Fibroblast of lung (primary cell): ENCODE results near the gene N4BP2L1. TPM values are rescaled to one million over a fixed set of nuclear protein-coding genes. Genes with fewer than 3 reads are reported as not detected.

ENCODE experiments used
- DNase-seq, 2 donors: peaks; one replicate each; pipeline versions ENCODE4 v3.0.0 to v3.0.0-alpha.2; 2010; ENCODE audit warnings: low read depth in 2 of 2
- H2AFZ ChIP-seq: 2 replicates; pipeline ENCODE4 v1.5.1; 2012; ENCODE audit warnings: low read length, control low read depth, inconsistent platforms
- H3K27ac ChIP-seq: 2 replicates; pipeline ENCODE4 v1.5.1; 2011; ENCODE audit warnings: low read length, control low read depth; ENCODE audit not compliant: insufficient read depth
- H3K27me3 ChIP-seq: 2 replicates; pipeline ENCODE4 v1.5.1; 2011; ENCODE audit warnings: mild to moderate bottlenecking, low read length; ENCODE audit not compliant: control insufficient read depth, insufficient read depth
- H3K36me3 ChIP-seq: 2 replicates; pipeline ENCODE4 v1.5.1; 2011; ENCODE audit warnings: low read length; ENCODE audit not compliant: control insufficient read depth, insufficient read depth
- H3K4me1 ChIP-seq: 2 replicates; pipeline ENCODE4 v1.5.1; 2011; ENCODE audit warnings: low read length; ENCODE audit not compliant: control insufficient read depth, insufficient read depth; ENCODE audit errors: extremely low read depth
- H3K4me2 ChIP-seq: 2 replicates; pipeline ENCODE4 v1.5.1; 2011; ENCODE audit warnings: low read length, control low read depth; ENCODE audit not compliant: insufficient read depth; ENCODE audit errors: extremely low read depth
- H3K4me3 ChIP-seq, 4 experiments: fragments of 200-600 bp in 1 of 4; sonication (generic) in 1 of 4; replicated peaks in 1 of 4; 2 replicates each; pipeline ENCODE4 v1.5.1; 2011 to 2016; ENCODE audit warnings: low read length in 4 of 4, low read depth in 3 of 4, mild to moderate bottlenecking in 3 of 4, control low read depth in 2 of 4, inconsistent platforms in 1 of 4, mixed read lengths in 1 of 4; ENCODE audit not compliant: insufficient read depth in 1 of 4; ENCODE audit errors: control extremely low read depth in 1 of 4
- H3K79me2 ChIP-seq: 2 replicates; pipeline ENCODE4 v1.5.1; 2012; ENCODE audit warnings: mild to moderate bottlenecking, low read length, inconsistent platforms; ENCODE audit not compliant: control insufficient read depth, insufficient read depth
- H3K9ac ChIP-seq: 2 replicates; pipeline ENCODE4 v1.5.1; 2011; ENCODE audit warnings: mild to moderate bottlenecking, low read length, control low read depth; ENCODE audit not compliant: insufficient read depth
- H3K9me3 ChIP-seq: 2 replicates; pipeline ENCODE4 v1.5.1; 2012; ENCODE audit warnings: low read depth, low read length; ENCODE audit not compliant: control insufficient read depth, insufficient read depth
- H4K20me1 ChIP-seq: 2 replicates; pipeline ENCODE4 v1.5.1; 2011; ENCODE audit warnings: low read length; ENCODE audit not compliant: control insufficient read depth, insufficient read depth; ENCODE audit errors: extremely low read depth
- CTCF ChIP-seq, 2 donors: IDR thresholded peaks in 1 of 2; conservative IDR thresholded peaks in 1 of 2; 1 replicate in 1 of 2; 2 replicates in 1 of 2; pipeline ENCODE4 v1.5.1; 2011 to 2012; ENCODE audit warnings: low read length in 2 of 2, control low read depth in 1 of 2, inconsistent platforms in 1 of 2, low read depth in 1 of 2, mild to moderate bottlenecking in 1 of 2
- EZH2 ChIP-seq: IDR thresholded peaks from 2 replicates; pipeline ENCODE4 v1.5.1; 2012; ENCODE audit warnings: low read length, control low read depth, mild to moderate bottlenecking; ENCODE audit errors: missing control alignments
- polyA plus RNA-seq, 2 donors: library from polyadenylated mRNA; depleted of rRNA in 1 of 2; stranded (reverse) in 1 of 2; unstranded in 1 of 2; fragments of >200 nt; gene quantifications; 2 replicates each; pipeline ENCODE4 v1.2.1, GENCODE V29; 2011 to 2012; ENCODE audit warnings: missing spikeins in 1 of 2
- total RNA-seq: library from RNA; depleted of rRNA; stranded (reverse); fragments of >200 nt; gene quantifications from 2 replicates; pipeline ENCODE4 v1.2.1, GENCODE V29; 2014

The N4BP2L1 gene
- total and polyA plus RNA-seq, 2 donors (not counting 1 experiment from before 2014, with no cell fraction given): 2.7 to 5.9 TPM

GRCh38 chr13:32378012-32378411 lies 49.9 kb downstream of the N4BP2L1 start:
- H3K36me3 ChIP-seq: no peaks in the 10 kb centered on the region
- H3K27me3 ChIP-seq: no peaks in the 10 kb centered on the region
- TF ChIP-seq CTCF (conservative IDR thresholded peaks at IDR 0.05 in 1 of 2, IDR thresholded peaks at IDR 0.05 in 1 of 2; ENCODE audit: low read depth in 1 of 2, low read length in 2 of 2) (no peak), EZH2 (no peak)
- H4K20me1 ChIP-seq: no peaks in the 10 kb centered on the region
- H3K9ac ChIP-seq: no peak overlapping the region
- no peaks in the 10 kb centered on the region for H3K9me3 ChIP-seq
- no peaks in the 10 kb centered on the region for H3K79me2 ChIP-seq
- no peak overlapping the region for H3K4me3 ChIP-seq
- no peak overlapping the region for H3K27ac ChIP-seq
- no peak overlapping the region for H2AFZ ChIP-seq
- no peak overlapping the region for H3K4me2 ChIP-seq
- peak in 1 of 2 donors; percentile 14 for DNase-seq
- H3K4me1 ChIP-seq: no peaks in the 10 kb centered on the region

GRCh38 chr13:32376642-32377415 lies 51.1 kb downstream of the N4BP2L1 start:
- Histone ChIP-seq H3K9me3 (no peaks in the 10 kb centered on the region), H3K4me1 (no peaks in the 10 kb centered on the region), H3K36me3 (no peaks in the 10 kb centered on the region), H4K20me1 (no peaks in the 10 kb centered on the region), H3K9ac (no peak overlapping the region), H3K4me3 (no peak overlapping the region), H3K27me3 (no peaks in the 10 kb centered on the region), H3K4me2 (no peak overlapping the region), H3K79me2 (no peaks in the 10 kb centered on the region), H3K27ac (no peak overlapping the region), H2AFZ (no peak overlapping the region)
- no peak for DNase-seq
- no peak for TF ChIP-seq EZH2
- no peak for TF ChIP-seq CTCF (conservative IDR thresholded peaks at IDR 0.05 in 1 of 2, IDR thresholded peaks at IDR 0.05 in 1 of 2; ENCODE audit: low read depth in 1 of 2, low read length in 2 of 2)

- no peaks in the 10 kb centered on the region for H3K4me1 ChIP-seq
- H3K27me3 ChIP-seq: no peaks in the 10 kb centered on the region
- no peak overlapping the region for H3K4me2 ChIP-seq
- no peak overlapping the region for H3K4me3 ChIP-seq
- H3K36me3 ChIP-seq: no peaks in the 10 kb centered on the region
- H3K9ac ChIP-seq: no peak overlapping the region
- H3K9me3 ChIP-seq: no peaks in the 10 kb centered on the region
- H3K27ac ChIP-seq: no peak overlapping the region
- TF ChIP-seq EZH2: no peak
- TF ChIP-seq CTCF (conservative IDR thresholded peaks at IDR 0.05 in 1 of 2, IDR thresholded peaks at IDR 0.05 in 1 of 2; ENCODE audit: low read depth in 1 of 2, low read length in 2 of 2): no peak
- no peak for DNase-seq
- no peak overlapping the region for H2AFZ ChIP-seq
- H3K79me2 ChIP-seq: no peaks in the 10 kb centered on the region
- H4K20me1 ChIP-seq: no peaks in the 10 kb centered on the region
Observed at GRCh38 chr13:32370805-32371204, 57.1 kb downstream of the N4BP2L1 start.
